Esophagus squamous epithelium (tissue), 5 donors: ENCODE data around the gene FLNA. TPM values are rescaled to one million over a fixed set of nuclear protein-coding genes. Genes with fewer than 3 reads are reported as not detected.

Experiments
- DNase-seq: peaks from one replicate; lab custom pipeline; 2025; lab: John Stamatoyannopoulos, UW
- H3K27ac ChIP-seq, 4 donors: fragments of 200-600 bp; sonication (generic); one replicate each; pipeline ENCODE4 v1.5.1; 2016 to 2019; ENCODE audit warnings: mild to moderate bottlenecking in 1 of 4
- H3K27me3 ChIP-seq, 4 donors: fragments of 200-600 bp; sonication (generic); 1 replicate in 3 of 4; 2 replicates in 1 of 4; pipeline versions ENCODE4 v1.5.1 to v1.6.0; 2017 to 2021; ENCODE audit warnings: antibody characterized with exemption in 1 of 4
- H3K36me3 ChIP-seq, 3 donors: fragments of 200-600 bp; sonication (generic); one replicate each; pipeline ENCODE4 v1.5.1; 2016 to 2019
- H3K4me1 ChIP-seq, 3 donors: fragments of 200-600 bp; sonication (generic); one replicate each; pipeline ENCODE4 v1.5.1; 2017 to 2019
- H3K4me3 ChIP-seq, 4 donors: fragments of 200-600 bp; sonication (generic); 1 replicate in 3 of 4; 2 replicates in 1 of 4; pipeline ENCODE4 v1.5.1; 2016 to 2019; ENCODE audit warnings: mild to moderate bottlenecking in 2 of 4, moderate library complexity in 1 of 4
- H3K9me3 ChIP-seq, 3 donors: fragments of 200-600 bp; sonication (generic); one replicate each; pipeline ENCODE4 v1.5.1; 2016 to 2019
- POLR2A ChIP-seq, 4 donors: fragments of 450-650 bp; IDR thresholded peaks; one replicate each; pipeline ENCODE4 v1.6.1; 2017; ENCODE audit warnings: antibody characterized with exemption in 4 of 4, mild to moderate bottlenecking in 4 of 4, moderate library complexity in 3 of 4
- WGBS, 2 donors: methylation state at CpG; one replicate each; pipeline ENCODE4 v1.1.5; 2018; 5-methylcytosine and 5-hydroxymethylcytosine counted together
- intact Hi-C: fragments of 100-400 bp; cut with DNase I; formaldehyde crosslinking; loops from one replicate; pipeline ENCODE4 v1.15.0; 2022
- total RNA-seq, 4 donors: library from RNA; depleted of rRNA; stranded (reverse); fragments of >200 nt; gene quantifications; one replicate each; pipeline ENCODE4 v1.1.0, GENCODE V29; 2016
- TF ChIP-seq, protein P1 (sequence below), 6 experiments: fragments of 450-650 bp in 4 of 6; fragments of 200-600 bp in 2 of 6; sonication (generic) in 2 of 6; IDR thresholded peaks; one replicate each; pipeline ENCODE4 v1.5.1; 2016 to 2019; ENCODE audit warnings: antibody characterized with exemption in 6 of 6, mild to moderate bottlenecking in 4 of 6, moderate library complexity in 4 of 6
- donor health status: DM: yes; HTN: yes; CAD: no.

The FLNA gene
- total RNA-seq, 4 donors from 2014 or later = 290 to 1,242 (median 582) TPM

GRCh38 chrX:154380787-154381186, 6.4 kb upstream of the FLNA start:
- no peak for DNase-seq
- H3K4me1 ChIP-seq = peaks cover 10 to 37% (median 10%) of the 10 kb centered on the region in 3 donors
- peak overlapping the region; percentile 94 to 99 (median 97) for H3K27ac ChIP-seq
- peak overlapping the region in 2 of 4 donors; percentile 73 to 79 for H3K4me3 ChIP-seq
- TF ChIP-seq, protein P1, sequence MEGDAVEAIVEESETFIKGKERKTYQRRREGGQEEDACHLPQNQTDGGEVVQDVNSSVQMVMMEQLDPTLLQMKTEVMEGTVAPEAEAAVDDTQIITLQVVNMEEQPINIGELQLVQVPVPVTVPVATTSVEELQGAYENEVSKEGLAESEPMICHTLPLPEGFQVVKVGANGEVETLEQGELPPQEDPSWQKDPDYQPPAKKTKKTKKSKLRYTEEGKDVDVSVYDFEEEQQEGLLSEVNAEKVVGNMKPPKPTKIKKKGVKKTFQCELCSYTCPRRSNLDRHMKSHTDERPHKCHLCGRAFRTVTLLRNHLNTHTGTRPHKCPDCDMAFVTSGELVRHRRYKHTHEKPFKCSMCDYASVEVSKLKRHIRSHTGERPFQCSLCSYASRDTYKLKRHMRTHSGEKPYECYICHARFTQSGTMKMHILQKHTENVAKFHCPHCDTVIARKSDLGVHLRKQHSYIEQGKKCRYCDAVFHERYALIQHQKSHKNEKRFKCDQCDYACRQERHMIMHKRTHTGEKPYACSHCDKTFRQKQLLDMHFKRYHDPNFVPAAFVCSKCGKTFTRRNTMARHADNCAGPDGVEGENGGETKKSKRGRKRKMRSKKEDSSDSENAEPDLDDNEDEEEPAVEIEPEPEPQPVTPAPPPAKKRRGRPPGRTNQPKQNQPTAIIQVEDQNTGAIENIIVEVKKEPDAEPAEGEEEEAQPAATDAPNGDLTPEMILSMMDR (IDR thresholded peaks at IDR 0.05) = no peak
- no peak for TF ChIP-seq POLR2A (IDR thresholded peaks at IDR 0.05)
- intact Hi-C loops = no loop called here
- peaks cover 0 to 17% (median 0%) of the 10 kb centered on the region in 3 donors for H3K36me3 ChIP-seq
- H3K27me3 ChIP-seq = no peaks in the 10 kb centered on the region
- H3K9me3 ChIP-seq = no peaks in the 10 kb centered on the region
- 70 to 77% methylated on average over 6 to 13 of the region's 14 CpGs for WGBS, 2 donors

DNA sequence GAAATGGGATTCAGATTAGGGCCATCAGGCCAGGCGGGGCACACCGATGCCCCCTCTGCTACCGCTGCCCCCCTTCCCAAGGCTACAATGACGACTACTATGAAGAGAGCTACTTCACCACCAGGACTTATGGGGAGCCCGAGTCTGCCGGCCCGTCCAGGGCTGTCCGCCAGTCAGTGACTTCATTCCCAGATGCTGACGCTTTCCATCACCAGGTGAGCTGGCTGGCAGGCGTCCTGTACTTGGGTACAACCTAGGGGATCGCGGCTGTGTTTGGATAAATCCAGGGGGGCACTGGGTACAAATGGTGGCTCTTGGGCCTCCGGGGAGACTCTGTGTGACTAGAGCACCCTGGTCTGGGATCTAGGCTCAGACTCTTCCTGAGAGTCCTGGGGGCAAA, 5.7 kb upstream of the FLNA start:
- intact Hi-C loops = no loop called here
- no peak for DNase-seq
- H3K9me3 ChIP-seq = no peaks in the 10 kb centered on the region
- peaks cover 0 to 17% (median 0%) of the 10 kb centered on the region in 3 donors for H3K36me3 ChIP-seq
- no peaks in the 10 kb centered on the region for H3K27me3 ChIP-seq
- peak overlapping the region; percentile 59 to 85 (median 76) for H3K4me3 ChIP-seq
- WGBS, 2 donors = 0 to 60% methylated on average over 1 of the region's 13 CpGs
- peaks cover 10 to 38% (median 10%) of the 10 kb centered on the region in 3 donors for H3K4me1 ChIP-seq
- TF ChIP-seq, protein P1 (IDR thresholded peaks at IDR 0.05) = no peak
- TF ChIP-seq POLR2A (IDR thresholded peaks at IDR 0.05) = no peak
- H3K27ac ChIP-seq = peak overlapping the region; percentile 94 to 99 (median 97)

GRCh38 chrX:154379569-154379951, 5.1 kb upstream of the FLNA start:
- no peaks in the 10 kb centered on the region for H3K27me3 ChIP-seq
- H3K9me3 ChIP-seq = no peaks in the 10 kb centered on the region
- peak overlapping the region; percentile 94 to 99 (median 97) for H3K27ac ChIP-seq
- peaks cover 9 to 42% (median 10%) of the 10 kb centered on the region in 3 donors for H3K4me1 ChIP-seq
- peaks cover 0 to 17% (median 0%) of the 10 kb centered on the region in 3 donors for H3K36me3 ChIP-seq
- intact Hi-C loops = no loop called here
- TF ChIP-seq, protein P1 (IDR thresholded peaks at IDR 0.05) = no peak
- peak overlapping the region; percentile 59 to 85 (median 76) for H3K4me3 ChIP-seq
- WGBS, 2 donors = 38% methylated on average over 11 of the region's 38 CpGs; no CpG with 5 or more reads in 1 of the 2 donors
- DNase-seq = no peak

DNA sequence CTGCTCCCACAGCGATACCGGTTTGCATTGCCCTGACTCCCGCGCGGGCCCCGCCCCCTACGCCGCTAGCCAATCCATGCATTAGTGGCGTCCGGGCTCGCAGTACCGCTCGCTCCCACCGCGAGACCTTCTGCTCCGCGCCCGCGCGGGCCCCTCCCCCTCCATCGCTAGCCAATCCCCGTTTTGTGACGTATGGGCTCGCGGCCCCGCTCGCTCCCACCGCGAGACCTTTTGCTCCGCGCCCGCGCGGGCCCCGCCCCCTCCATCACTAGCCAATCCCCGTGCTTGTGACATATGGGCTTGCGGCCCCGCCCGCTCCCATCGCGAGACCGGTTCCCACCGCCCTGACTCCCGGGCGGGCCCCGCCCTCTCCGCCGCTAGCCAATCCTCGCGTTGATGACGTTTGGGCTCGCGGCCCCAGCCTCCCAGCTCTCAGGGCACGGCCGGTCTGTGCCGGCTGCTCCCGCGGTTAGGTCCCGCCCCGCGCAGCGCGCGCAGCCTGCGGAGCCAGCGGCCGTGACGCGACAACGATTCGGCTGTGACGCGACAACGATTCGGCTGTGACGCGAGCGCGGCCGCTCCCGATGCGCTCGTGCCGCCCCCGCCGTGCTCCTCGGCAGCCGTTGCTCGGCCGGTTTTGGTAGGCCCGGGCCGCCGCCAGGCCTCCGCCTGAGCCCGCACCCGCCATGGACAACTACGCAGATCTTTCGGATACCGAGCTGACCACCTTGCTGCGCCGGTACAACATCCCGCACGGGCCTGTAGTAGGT, 4.5 kb upstream of the FLNA start, which contains the start of gene EMD:
EMD (plus strand) TSS at position 497 of the 770 bp plus-strand sequence; CDS start at position 687, 190 bp downstream.
- intact Hi-C loops = no loop called here
- WGBS, 2 donors = 53% methylated on average over 55 of the region's 103 CpGs; no CpG with 5 or more reads in 1 of the 2 donors
- Histone ChIP-seq H3K9me3 (no peaks in the 10 kb centered on the region), H3K4me1 (peaks cover 6 to 41% (median 10%) of the 10 kb centered on the region in 3 donors), H3K4me3 (peak within 1 kb of the TSS; percentile 59 to 85 (median 76)), H3K27ac (peak within 1 kb of the TSS; percentile 95 to 99 (median 97)), H3K27me3 (no peaks in the 10 kb centered on the region), H3K36me3 (peaks cover 0 to 17% (median 0%) of the 10 kb centered on the region in 3 donors)
- TF ChIP-seq, protein P1 (IDR thresholded peaks at IDR 0.05) = peak in 1 of 6 experiments; percentile 5
- TF ChIP-seq POLR2A (IDR thresholded peaks at IDR 0.05) = peak in 2 of 4 donors; percentile 74 to 94
- DNase-seq = peak; percentile 95
